Measurements from ENCODE around the gene RNF225.

- TF ChIP-seq, protein P1, sequence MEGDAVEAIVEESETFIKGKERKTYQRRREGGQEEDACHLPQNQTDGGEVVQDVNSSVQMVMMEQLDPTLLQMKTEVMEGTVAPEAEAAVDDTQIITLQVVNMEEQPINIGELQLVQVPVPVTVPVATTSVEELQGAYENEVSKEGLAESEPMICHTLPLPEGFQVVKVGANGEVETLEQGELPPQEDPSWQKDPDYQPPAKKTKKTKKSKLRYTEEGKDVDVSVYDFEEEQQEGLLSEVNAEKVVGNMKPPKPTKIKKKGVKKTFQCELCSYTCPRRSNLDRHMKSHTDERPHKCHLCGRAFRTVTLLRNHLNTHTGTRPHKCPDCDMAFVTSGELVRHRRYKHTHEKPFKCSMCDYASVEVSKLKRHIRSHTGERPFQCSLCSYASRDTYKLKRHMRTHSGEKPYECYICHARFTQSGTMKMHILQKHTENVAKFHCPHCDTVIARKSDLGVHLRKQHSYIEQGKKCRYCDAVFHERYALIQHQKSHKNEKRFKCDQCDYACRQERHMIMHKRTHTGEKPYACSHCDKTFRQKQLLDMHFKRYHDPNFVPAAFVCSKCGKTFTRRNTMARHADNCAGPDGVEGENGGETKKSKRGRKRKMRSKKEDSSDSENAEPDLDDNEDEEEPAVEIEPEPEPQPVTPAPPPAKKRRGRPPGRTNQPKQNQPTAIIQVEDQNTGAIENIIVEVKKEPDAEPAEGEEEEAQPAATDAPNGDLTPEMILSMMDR (conservative IDR thresholded peaks at IDR 0.05; ENCODE audit: low read length): no peak
- TF ChIP-seq EZH2phosphoT487 (IDR thresholded peaks at IDR 0.05; ENCODE audit: borderline replicate concordance): no peak
These were observed 15.3 kb upstream of the RNF225 start for GRCh38 chr19:58380037-58380661.
